Naive thymus-derived CD4-positive, alpha-beta T cell (primary cell): ENCODE data around the gene WIZ. TPM values are rescaled to one million over a fixed set of nuclear protein-coding genes. Genes with fewer than 3 reads are reported as not detected.

Experiments used
- ATAC-seq: fragments of 150-1000 bp; cut with Tn5 transposase; 2 replicates; pipeline ENCODE4 v1.10.0; 2021; ENCODE audit warnings: mild to moderate bottlenecking, moderate library complexity
- CTCF ChIA-PET: fragments of 350-600 bp; sonication (Branson Sonifier 250); formaldehyde crosslinking; loops from one replicate; lab custom pipeline; 2021; ENCODE audit warnings: antibody characterized with exemption; lab: Charles Lee
- POLR2A ChIA-PET: fragments of 350-600 bp; sonication (Branson Sonifier 250); formaldehyde crosslinking; loops from one replicate; lab custom pipeline; 2021; ENCODE audit warnings: antibody characterized with exemption, inconsistent platforms; lab: Charles Lee
- DNase-seq, 9 donors: peaks; one replicate each; pipeline versions ENCODE4 v3.0.0 to v3.0.0-alpha.2; 2020 to 2022; ENCODE audit warnings: mixed read lengths in 1 of 9
- H3K27ac ChIP-seq: one replicate; pipeline ENCODE4 v1.7.0; 2013; ENCODE audit warnings: mild to moderate bottlenecking, low read depth, low read length, moderate library complexity
- H3K27me3 ChIP-seq, 2 donors: one replicate each; pipeline ENCODE4 v1.7.0; 2013; ENCODE audit warnings: low read length in 2 of 2, mild to moderate bottlenecking in 2 of 2, moderate library complexity in 2 of 2; ENCODE audit not compliant: control insufficient read depth in 2 of 2, insufficient read depth in 2 of 2
- H3K36me3 ChIP-seq, 3 experiments: 1 replicate in 2 of 3; 2 replicates in 1 of 3; pipeline ENCODE4 v1.7.0; 2013; ENCODE audit warnings: low read length in 3 of 3, mild to moderate bottlenecking in 3 of 3, moderate library complexity in 1 of 3; ENCODE audit not compliant: insufficient read depth in 3 of 3, control insufficient read depth in 2 of 3
- H3K4me1 ChIP-seq, 2 donors: one replicate each; pipeline ENCODE4 v1.7.0; 2013; ENCODE audit warnings: low read length in 2 of 2, mild to moderate bottlenecking in 2 of 2, moderate library complexity in 1 of 2; ENCODE audit not compliant: control insufficient read depth in 2 of 2, insufficient read depth in 2 of 2
- H3K4me3 ChIP-seq: 2 replicates; pipeline ENCODE4 v1.7.0; 2013; ENCODE audit warnings: mild to moderate bottlenecking, low read length
- H3K9me3 ChIP-seq, 3 experiments: 1 replicate in 2 of 3; 2 replicates in 1 of 3; pipeline ENCODE4 v1.7.0; 2013; ENCODE audit warnings: low read length in 3 of 3; ENCODE audit not compliant: control insufficient read depth in 2 of 3
- H3K27ac Mint-ChIP-seq, 9 donors: one replicate each; pipeline ENCODE4 v1.8.0; 2020 to 2022; ENCODE audit warnings: mixed read lengths in 9 of 9, mild to moderate bottlenecking in 8 of 9, moderate library complexity in 5 of 9, inconsistent platforms in 2 of 9
- H3K27me3 Mint-ChIP-seq, 5 donors: one replicate each; pipeline ENCODE4 v1.8.0; 2021 to 2022; ENCODE audit warnings: mixed read lengths in 5 of 5, mild to moderate bottlenecking in 1 of 5
- H3K36me3 Mint-ChIP-seq, 5 donors: one replicate each; pipeline ENCODE4 v1.8.0; 2020 to 2022; ENCODE audit warnings: mixed read lengths in 5 of 5, mild to moderate bottlenecking in 3 of 5, inconsistent platforms in 1 of 5
- H3K4me1 Mint-ChIP-seq, 7 donors: one replicate each; pipeline ENCODE4 v1.8.0; 2020 to 2022; ENCODE audit warnings: mixed read lengths in 7 of 7, mild to moderate bottlenecking in 3 of 7, inconsistent platforms in 1 of 7
- H3K4me3 Mint-ChIP-seq, 10 donors: one replicate each; pipeline ENCODE4 v1.8.0; 2020 to 2022; ENCODE audit warnings: mild to moderate bottlenecking in 10 of 10, mixed read lengths in 10 of 10, moderate library complexity in 6 of 10, inconsistent platforms in 2 of 10
- H3K9me3 Mint-ChIP-seq, 11 donors: one replicate each; pipeline ENCODE4 v1.8.0; 2020 to 2022; ENCODE audit warnings: mixed read lengths in 11 of 11, mild to moderate bottlenecking in 4 of 11, inconsistent platforms in 1 of 11, moderate library complexity in 1 of 11
- intact Hi-C, 2 donors: fragments of 100-400 bp; cut with micrococcal nuclease; formaldehyde crosslinking; loops; one replicate each; pipeline ENCODE4 v1.15.1; 2023
- polyA plus RNA-seq, 2 donors: library from polyadenylated mRNA; unstranded; fragments of 300-500 nt; fragmentation: Illumina TruSeq; gene quantifications; one replicate each; pipeline ENCODE4 v1.2.3, GENCODE V29; 2021
- total RNA-seq, 6 experiments: library from RNA in 5 of 6; stranded (reverse) in 5 of 6; gene quantifications; 1 replicate in 5 of 6; 2 replicates in 1 of 6; pipeline ENCODE4 v1.2.3 and lab custom pipeline; 2021 to 2026

The WIZ gene
- total and polyA plus RNA-seq, 7 experiments from 2014 or later, result 0.91 to 34.9 (median 22.9) TPM

DNA sequence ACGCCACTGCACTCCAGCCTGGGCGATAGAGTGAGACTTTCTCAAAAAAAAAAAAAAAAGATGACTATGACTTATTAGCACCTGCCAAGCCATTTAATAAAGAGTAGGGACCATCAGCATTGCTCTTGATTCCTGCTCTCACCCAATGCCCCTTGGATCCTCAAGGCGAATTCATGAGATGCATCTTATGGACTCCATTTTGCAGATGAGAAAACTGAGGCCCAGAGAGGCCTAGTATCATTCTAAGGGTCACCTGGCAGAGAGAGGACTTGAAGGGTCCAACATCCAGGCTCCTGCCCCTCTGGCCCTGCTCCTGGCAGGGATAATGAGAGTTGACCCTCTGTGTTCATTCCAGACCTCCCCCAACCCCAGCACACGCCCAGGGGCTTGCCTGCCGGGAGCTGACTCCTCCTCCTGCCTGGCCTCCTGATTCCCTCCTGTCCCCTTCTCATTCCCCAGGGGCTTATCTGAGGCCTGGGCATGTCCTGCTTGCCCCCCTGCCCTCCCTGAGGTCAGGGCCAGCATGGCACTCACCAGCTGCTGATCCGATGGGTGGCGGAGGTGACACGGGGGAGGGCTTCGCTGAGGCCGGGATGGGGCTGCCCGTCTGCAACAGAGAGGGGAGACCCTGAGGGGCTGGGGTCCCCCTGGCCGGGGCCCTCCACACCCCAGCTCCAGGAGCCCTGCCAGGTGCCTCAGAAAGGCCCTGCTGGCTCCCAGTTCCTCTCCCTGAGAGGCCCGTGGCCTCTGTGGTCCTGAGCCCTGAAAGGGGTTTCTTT lies 7.4 kb downstream of the WIZ start:
- peaks cover 0 to 2% (median 0%) of the 10 kb centered on the region in 5 donors for H3K36me3 Mint-ChIP-seq
- ATAC-seq (no peak), DNase-seq (no peak)
- no peaks in the 10 kb centered on the region for H3K27me3 Mint-ChIP-seq
- no peak overlapping the region for H3K4me3 ChIP-seq
- H3K27ac ChIP-seq, result no peak overlapping the region
- intact Hi-C loops, result no loop called here
- no peak overlapping the region for H3K27ac Mint-ChIP-seq
- POLR2A ChIA-PET, result interaction anchor here (0.8 to 1.0 kb wide), 2 partner anchors 9 to 10 kb away, joined by 4 to 6 read pairs; no protein-coding TSS in a partner anchor
- no peaks in the 10 kb centered on the region for H3K4me1 ChIP-seq
- no peaks in the 10 kb centered on the region for H3K9me3 ChIP-seq
- H3K4me3 Mint-ChIP-seq, result no peak overlapping the region
- H3K4me1 Mint-ChIP-seq, result no peaks in the 10 kb centered on the region
- H3K27me3 ChIP-seq, result no peaks in the 10 kb centered on the region
- peaks cover 0 to 3% (median 0%) of the 10 kb centered on the region in 11 donors for H3K9me3 Mint-ChIP-seq
- CTCF ChIA-PET, result no interaction called here
- H3K36me3 ChIP-seq, result no peaks in the 10 kb centered on the region

- Mint-ChIP-seq H3K4me1 (peaks cover 0 to 2% (median 0%) of the 10 kb centered on the region in 7 donors), H3K27ac (no peak overlapping the region), H3K9me3 (peaks cover 0 to 2% (median 0%) of the 10 kb centered on the region in 11 donors), H3K36me3 (no peaks in the 10 kb centered on the region), H3K4me3 (no peak overlapping the region), H3K27me3 (no peaks in the 10 kb centered on the region)
- POLR2A ChIA-PET, result interaction anchor here (0.8 kb wide), 1 partner anchor 9 kb away, joined by 4 read pairs; no protein-coding TSS in a partner anchor
- Histone ChIP-seq H3K4me3 (no peak overlapping the region), H3K27ac (no peak overlapping the region), H3K4me1 (no peaks in the 10 kb centered on the region), H3K27me3 (no peaks in the 10 kb centered on the region), H3K9me3 (no peaks in the 10 kb centered on the region), H3K36me3 (no peaks in the 10 kb centered on the region)
- DNase-seq, result no peak
- intact Hi-C loops, result no loop called here
- ATAC-seq, result no peak
- CTCF ChIA-PET, result no interaction called here
Observed at GRCh38 chr19:15441317-15441716, 8.4 kb downstream of the WIZ start.

DNA sequence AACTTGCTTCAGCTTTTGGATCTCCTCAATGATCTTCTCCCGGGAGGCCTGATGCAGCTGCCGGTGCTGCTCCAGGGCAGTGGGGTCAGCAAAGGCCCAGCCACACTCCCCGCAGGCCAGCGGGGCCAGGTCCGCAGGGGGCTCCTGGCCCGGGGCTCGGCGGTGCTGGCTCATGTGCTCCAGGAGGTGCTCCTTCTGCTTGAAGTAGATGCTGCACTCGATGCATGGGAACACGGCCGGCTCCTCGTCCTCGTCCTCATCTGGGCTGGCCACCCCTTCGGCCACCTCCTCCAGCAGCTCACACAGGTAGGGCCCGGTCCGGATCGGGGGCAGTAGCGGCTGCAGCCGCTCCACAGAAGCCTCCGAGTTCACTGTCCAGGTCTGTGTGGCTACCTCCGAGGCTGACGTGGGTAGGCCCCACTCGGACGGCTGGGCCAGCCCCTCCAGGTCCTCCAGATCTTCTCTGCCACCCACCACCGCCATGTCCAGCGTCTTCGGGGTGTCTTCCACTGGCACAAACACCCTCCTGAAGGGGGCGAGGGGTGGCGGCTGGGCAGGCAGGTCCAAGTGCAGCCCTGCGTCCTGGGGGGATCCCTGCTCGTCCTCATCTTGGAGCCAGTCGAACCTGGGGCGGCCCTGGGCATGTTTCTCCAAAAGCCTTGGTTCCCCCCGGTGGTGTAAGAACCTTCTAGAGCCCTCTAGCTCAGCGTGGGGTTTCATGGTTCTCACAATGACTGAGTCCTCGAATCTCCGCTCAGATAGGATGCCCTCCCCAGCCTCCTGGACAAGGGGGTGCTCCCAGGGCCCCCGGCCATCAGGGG lies 9.7 kb downstream of the WIZ start:
- ATAC-seq (no peak), DNase-seq (no peak)
- no peak overlapping the region for H3K4me3 ChIP-seq
- ChIA-PET CTCF (interaction anchor here (1.5 kb wide), 1 partner anchor 21 kb away, joined by 3 read pairs; no protein-coding TSS in a partner anchor), POLR2A (no interaction called here)
- no peak overlapping the region for H3K27ac ChIP-seq
- H3K4me1 ChIP-seq, result no peaks in the 10 kb centered on the region
- no peaks in the 10 kb centered on the region for H3K27me3 ChIP-seq
- H3K9me3 Mint-ChIP-seq, result peaks cover 0 to 2% (median 0%) of the 10 kb centered on the region in 11 donors
- H3K36me3 ChIP-seq, result no peaks in the 10 kb centered on the region
- no peaks in the 10 kb centered on the region for H3K27me3 Mint-ChIP-seq
- no peaks in the 10 kb centered on the region for H3K36me3 Mint-ChIP-seq
- no peak overlapping the region for H3K27ac Mint-ChIP-seq
- peaks cover 0 to 4% (median 0%) of the 10 kb centered on the region in 7 donors for H3K4me1 Mint-ChIP-seq
- no peaks in the 10 kb centered on the region for H3K9me3 ChIP-seq
- H3K4me3 Mint-ChIP-seq, result no peak overlapping the region
- intact Hi-C loops, result no loop called here

- CTCF ChIA-PET, result interaction anchor here (1.5 kb wide), 1 partner anchor 20 kb away, joined by 3 read pairs; no protein-coding TSS in a partner anchor
- intact Hi-C loops, result no loop called here
Observed at GRCh38 chr19:15439078-15439799, 10.5 kb downstream of the WIZ start.

GRCh38 chr19:15438577-15438976 lies 11.2 kb downstream of the WIZ start:
- Mint-ChIP-seq H3K9me3 (peaks cover 0 to 2% (median 0%) of the 10 kb centered on the region in 11 donors), H3K4me1 (peaks cover under 1 to 6% (median under 1%) of the 10 kb centered on the region in 7 donors), H3K27me3 (no peaks in the 10 kb centered on the region), H3K4me3 (no peak overlapping the region), H3K27ac (no peak overlapping the region), H3K36me3 (no peaks in the 10 kb centered on the region)
- no peaks in the 10 kb centered on the region for H3K27me3 ChIP-seq
- ATAC-seq (no peak), DNase-seq (no peak)
- H3K4me3 ChIP-seq, result no peak overlapping the region
- CTCF ChIA-PET, result interaction anchor here (1.5 kb wide), 1 partner anchor 19 kb away, joined by 3 read pairs; no protein-coding TSS in a partner anchor
- POLR2A ChIA-PET, result interaction anchor here (1.0 kb wide), 1 partner anchor 20 kb away, joined by 3 read pairs; the partner anchor contains the start of gene AKAP8L
- no peaks in the 10 kb centered on the region for H3K9me3 ChIP-seq
- peaks cover 0 to 1% of the 10 kb centered on the region in 2 donors for H3K4me1 ChIP-seq
- no peaks in the 10 kb centered on the region for H3K36me3 ChIP-seq
- intact Hi-C loops, result no loop called here
- H3K27ac ChIP-seq, result no peak overlapping the region

More at GRCh38 chr19:15439078-15439799, 10.5 kb downstream of the WIZ start:
- Histone ChIP-seq H3K27ac (no peak overlapping the region), H3K4me1 (no peaks in the 10 kb centered on the region), H3K27me3 (no peaks in the 10 kb centered on the region), H3K9me3 (no peaks in the 10 kb centered on the region), H3K36me3 (no peaks in the 10 kb centered on the region), H3K4me3 (no peak overlapping the region)
- POLR2A ChIA-PET, result interaction anchor here (1.0 kb wide), 1 partner anchor 20 kb away, joined by 3 read pairs; the partner anchor contains the start of gene AKAP8L
- Mint-ChIP-seq H3K4me1 (peaks cover 0 to 4% (median 0%) of the 10 kb centered on the region in 7 donors), H3K27me3 (no peaks in the 10 kb centered on the region), H3K27ac (peak overlapping the region in 1 of 9 donors; percentile 25), H3K9me3 (peaks cover 0 to 2% (median 0%) of the 10 kb centered on the region in 11 donors), H3K4me3 (no peak overlapping the region), H3K36me3 (no peaks in the 10 kb centered on the region)
- DNase-seq, result no peak
- no peak for ATAC-seq

- Mint-ChIP-seq H3K27ac (no peak overlapping the region), H3K9me3 (peaks cover 0 to 2% (median 0%) of the 10 kb centered on the region in 11 donors), H3K4me1 (peaks cover 5 to 10% (median 6%) of the 10 kb centered on the region in 7 donors), H3K36me3 (no peaks in the 10 kb centered on the region), H3K27me3 (peaks cover 0 to under 1% (median 0%) of the 10 kb centered on the region in 5 donors), H3K4me3 (no peak overlapping the region)
- Histone ChIP-seq H3K4me1 (peaks cover 0 to 5% of the 10 kb centered on the region in 2 donors), H3K9me3 (no peaks in the 10 kb centered on the region), H3K4me3 (no peak overlapping the region), H3K36me3 (no peaks in the 10 kb centered on the region), H3K27me3 (no peaks in the 10 kb centered on the region), H3K27ac (no peak overlapping the region)
- ChIA-PET CTCF (interaction anchor here (1.5 kb wide), 1 partner anchor 19 kb away, joined by 3 read pairs; no protein-coding TSS in a partner anchor), POLR2A (no interaction called here)
- DNase-seq (no peak), ATAC-seq (no peak)
- intact Hi-C loops, result no loop called here
Observed at GRCh38 chr19:15438124-15438496, 11.6 kb downstream of the WIZ start.
